ENCODE measurements around the gene UBE2Q1.

Gene UBE2Q1

DNA sequence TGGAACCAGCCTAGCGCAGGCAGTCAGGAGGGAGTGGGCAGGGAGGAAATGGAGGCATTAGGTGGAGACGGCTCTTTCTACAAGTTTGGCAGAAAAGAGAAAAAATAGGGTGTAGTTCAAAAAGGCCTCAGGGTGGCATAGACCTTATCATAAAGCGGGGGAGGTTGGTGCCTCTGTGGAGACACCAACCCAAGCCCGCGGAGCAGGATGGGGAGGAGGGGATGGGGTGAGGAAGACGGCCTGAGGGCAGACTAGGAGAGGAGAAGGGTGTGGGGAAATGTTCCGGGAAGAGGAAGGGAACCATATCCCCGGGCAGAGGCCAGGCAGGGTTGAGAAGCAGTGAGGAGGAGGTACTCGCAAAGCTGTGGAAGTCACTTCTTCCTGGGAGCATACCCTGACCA, 38.9 kb downstream of the UBE2Q1 start:
- H3K27me3 ChIP-seq (ENCODE audit: control insufficient read depth, insufficient read depth, low read length): no peaks in the 10 kb centered on the region
- H3K9me3 ChIP-seq (ENCODE audit: control insufficient read depth, low read depth, low read length): no peaks in the 10 kb centered on the region
- H3K9ac ChIP-seq (ENCODE audit: low read length): no peak overlapping the region
- no peaks in the 10 kb centered on the region for H3K36me3 ChIP-seq (ENCODE audit: control insufficient read depth, low read depth, low read length)
- H3K27ac ChIP-seq (ENCODE audit: low read length): no peak overlapping the region
- no peaks in the 10 kb centered on the region for H3K4me1 ChIP-seq (ENCODE audit: control insufficient read depth, low read depth, low read length)
- no peak overlapping the region for H3K4me3 ChIP-seq (ENCODE audit: low read length)

- Histone ChIP-seq H3K27ac (ENCODE audit: low read length) (no peak overlapping the region), H3K9ac (ENCODE audit: low read length) (no peak overlapping the region), H3K4me3 (ENCODE audit: low read length) (no peak overlapping the region), H3K27me3 (ENCODE audit: control insufficient read depth, insufficient read depth, low read length) (no peaks in the 10 kb centered on the region), H3K9me3 (ENCODE audit: control insufficient read depth, low read depth, low read length) (no peaks in the 10 kb centered on the region), H3K4me1 (ENCODE audit: control insufficient read depth, low read depth, low read length) (no peaks in the 10 kb centered on the region), H3K36me3 (ENCODE audit: control insufficient read depth, low read depth, low read length) (no peaks in the 10 kb centered on the region)
Observed at GRCh38 chr1:154517661-154518060, 40.8 kb downstream of the UBE2Q1 start.

GRCh38 chr1:154514066-154514553, 44.4 kb downstream of the UBE2Q1 start:
- no peak overlapping the region for H3K4me3 ChIP-seq (ENCODE audit: low read length)
- no peak overlapping the region for H3K9ac ChIP-seq (ENCODE audit: low read length)
- no peaks in the 10 kb centered on the region for H3K4me1 ChIP-seq (ENCODE audit: control insufficient read depth, low read depth, low read length)
- no peaks in the 10 kb centered on the region for H3K9me3 ChIP-seq (ENCODE audit: control insufficient read depth, low read depth, low read length)
- H3K27ac ChIP-seq (ENCODE audit: low read length): no peak overlapping the region
- no peaks in the 10 kb centered on the region for H3K27me3 ChIP-seq (ENCODE audit: control insufficient read depth, insufficient read depth, low read length)
- H3K36me3 ChIP-seq (ENCODE audit: control insufficient read depth, low read depth, low read length): no peaks in the 10 kb centered on the region

DNA sequence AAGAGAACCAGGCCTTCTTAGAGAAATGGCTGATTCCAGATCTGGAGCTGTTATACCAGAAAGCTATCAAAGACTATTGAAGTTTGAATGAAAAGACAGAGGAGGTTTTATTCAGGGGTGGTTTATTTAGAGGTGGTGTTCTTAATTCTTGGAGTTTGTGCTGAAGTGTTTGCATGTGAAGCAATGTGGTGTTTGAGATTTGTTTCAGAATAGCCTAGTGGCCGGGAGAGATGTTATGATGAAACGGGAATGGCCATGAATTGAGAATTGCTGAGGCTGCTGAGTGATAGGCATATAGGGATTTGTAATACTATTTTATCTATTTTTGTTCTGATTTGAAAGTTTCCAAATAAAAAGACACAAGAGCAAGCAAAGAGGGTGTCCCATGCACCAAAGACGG, 45.7 kb downstream of the UBE2Q1 start:
- Histone ChIP-seq H3K4me3 (ENCODE audit: low read length) (no peak overlapping the region), H3K27ac (ENCODE audit: low read length) (no peak overlapping the region), H3K9me3 (ENCODE audit: control insufficient read depth, low read depth, low read length) (no peaks in the 10 kb centered on the region), H3K36me3 (ENCODE audit: control insufficient read depth, low read depth, low read length) (no peaks in the 10 kb centered on the region), H3K4me1 (ENCODE audit: control insufficient read depth, low read depth, low read length) (no peaks in the 10 kb centered on the region), H3K9ac (ENCODE audit: low read length) (no peak overlapping the region), H3K27me3 (ENCODE audit: control insufficient read depth, insufficient read depth, low read length) (no peaks in the 10 kb centered on the region)

DNA sequence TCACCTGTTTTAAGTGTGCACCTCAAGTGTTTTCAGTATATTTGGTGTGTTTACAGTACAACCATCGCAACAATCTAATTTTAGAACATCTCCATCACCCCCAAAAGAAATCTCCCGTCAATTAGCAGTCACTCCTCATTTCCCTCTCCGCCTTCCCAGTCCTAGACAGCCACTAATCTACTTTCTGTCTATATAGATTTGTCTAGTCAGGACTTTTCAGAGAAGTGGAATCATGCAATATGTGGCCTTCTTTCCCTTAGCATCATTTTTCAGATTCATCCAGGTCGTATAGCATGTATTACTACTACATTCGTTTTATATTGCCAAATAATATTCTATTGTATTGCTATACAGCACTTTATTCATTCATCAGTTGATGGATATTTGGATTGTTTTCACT, 54.6 kb downstream of the UBE2Q1 start:
- Histone ChIP-seq H3K9me3 (ENCODE audit: control insufficient read depth, low read depth, low read length) (no peaks in the 10 kb centered on the region), H3K27ac (ENCODE audit: low read length) (no peak overlapping the region), H3K27me3 (ENCODE audit: control insufficient read depth, insufficient read depth, low read length) (peaks cover 71% of the 10 kb centered on the region), H3K4me1 (ENCODE audit: control insufficient read depth, low read depth, low read length) (no peaks in the 10 kb centered on the region), H3K36me3 (ENCODE audit: control insufficient read depth, low read depth, low read length) (no peaks in the 10 kb centered on the region), H3K4me3 (ENCODE audit: low read length) (no peak overlapping the region), H3K9ac (ENCODE audit: low read length) (no peak overlapping the region)

DNA sequence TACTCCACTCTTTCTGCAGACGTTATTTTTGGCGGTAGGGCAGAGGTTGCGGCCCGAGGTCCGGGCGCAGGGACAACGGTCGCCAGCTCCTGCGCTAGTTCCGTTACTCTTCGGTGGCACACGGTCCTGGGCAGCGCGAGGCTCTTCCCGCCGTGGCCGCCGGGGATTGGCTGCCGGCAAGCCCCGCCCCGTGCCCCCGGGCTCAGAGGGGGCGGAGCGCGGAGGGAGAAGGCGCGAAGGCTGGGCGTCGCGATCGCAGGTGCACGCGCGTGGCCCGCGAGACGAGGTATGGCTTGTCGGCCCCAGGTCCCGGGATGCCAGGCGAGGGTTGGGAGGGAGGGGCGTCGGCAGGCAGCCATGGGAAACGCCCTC, 55.7 kb downstream of the UBE2Q1 start:
- Histone ChIP-seq H3K27ac (ENCODE audit: low read length) (no peak overlapping the region), H3K9ac (ENCODE audit: low read length) (no peak overlapping the region), H3K36me3 (ENCODE audit: control insufficient read depth, low read depth, low read length) (no peaks in the 10 kb centered on the region), H3K4me1 (ENCODE audit: control insufficient read depth, low read depth, low read length) (no peaks in the 10 kb centered on the region), H3K9me3 (ENCODE audit: control insufficient read depth, low read depth, low read length) (no peaks in the 10 kb centered on the region), H3K4me3 (ENCODE audit: low read length) (no peak overlapping the region), H3K27me3 (ENCODE audit: control insufficient read depth, insufficient read depth, low read length) (peaks cover 77% of the 10 kb centered on the region)

DNA sequence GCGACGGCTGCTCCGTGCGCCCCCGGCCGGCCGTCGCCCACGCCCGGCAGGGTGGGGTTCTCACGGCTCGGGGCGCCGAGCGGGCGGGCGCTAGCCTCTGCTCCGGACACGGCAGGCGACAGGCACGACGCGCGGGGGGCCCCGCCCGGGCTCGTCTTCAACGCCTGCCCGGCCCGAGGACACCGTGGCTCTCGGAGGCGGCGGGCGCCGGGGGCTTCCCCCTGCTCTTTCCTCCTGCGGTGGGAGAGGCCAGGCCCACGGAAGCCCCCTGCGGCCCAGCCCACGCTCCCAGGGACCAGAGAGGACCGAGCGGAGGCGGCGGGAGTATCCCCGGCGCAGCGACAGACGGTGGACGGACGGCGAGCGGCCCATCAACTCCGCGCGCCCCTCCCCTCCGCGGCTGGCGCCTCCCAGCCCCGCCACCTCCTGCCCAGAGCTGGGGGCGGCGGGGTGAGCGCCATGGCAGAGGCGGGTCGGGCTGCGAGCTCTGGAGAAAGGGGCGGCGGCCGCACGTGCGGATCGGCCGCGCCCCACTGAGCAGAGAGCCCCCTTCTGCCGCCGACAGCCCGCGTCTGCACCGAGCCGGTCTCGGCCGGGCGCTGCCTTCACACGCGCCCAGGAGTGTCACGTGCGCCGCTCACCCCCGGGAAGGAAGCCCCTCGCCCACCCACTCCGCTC, 56.3 kb downstream of the UBE2Q1 start, which contains the start of the genes SHE and TDRD10:
Gene SHE, minus strand, starts transcription at position 347 of the 678 bp plus-strand sequence. CDS start 386 bp downstream, outside the sequence.
Gene TDRD10, plus strand, starts transcription at position 154 of the 678 bp plus-strand sequence. CDS start 4,685 bp downstream, outside the sequence.
- Histone ChIP-seq H3K4me3 (ENCODE audit: low read length) (peak within 1 kb of the TSS; percentile 44), H3K27me3 (ENCODE audit: control insufficient read depth, insufficient read depth, low read length) (peaks cover 77% of the 10 kb centered on the region), H3K27ac (ENCODE audit: low read length) (no peak within 1 kb of the TSS), H3K9ac (ENCODE audit: low read length) (no peak within 1 kb of the TSS), H3K4me1 (ENCODE audit: control insufficient read depth, low read depth, low read length) (no peaks in the 10 kb centered on the region), H3K9me3 (ENCODE audit: control insufficient read depth, low read depth, low read length) (no peaks in the 10 kb centered on the region), H3K36me3 (ENCODE audit: control insufficient read depth, low read depth, low read length) (no peaks in the 10 kb centered on the region)

DNA sequence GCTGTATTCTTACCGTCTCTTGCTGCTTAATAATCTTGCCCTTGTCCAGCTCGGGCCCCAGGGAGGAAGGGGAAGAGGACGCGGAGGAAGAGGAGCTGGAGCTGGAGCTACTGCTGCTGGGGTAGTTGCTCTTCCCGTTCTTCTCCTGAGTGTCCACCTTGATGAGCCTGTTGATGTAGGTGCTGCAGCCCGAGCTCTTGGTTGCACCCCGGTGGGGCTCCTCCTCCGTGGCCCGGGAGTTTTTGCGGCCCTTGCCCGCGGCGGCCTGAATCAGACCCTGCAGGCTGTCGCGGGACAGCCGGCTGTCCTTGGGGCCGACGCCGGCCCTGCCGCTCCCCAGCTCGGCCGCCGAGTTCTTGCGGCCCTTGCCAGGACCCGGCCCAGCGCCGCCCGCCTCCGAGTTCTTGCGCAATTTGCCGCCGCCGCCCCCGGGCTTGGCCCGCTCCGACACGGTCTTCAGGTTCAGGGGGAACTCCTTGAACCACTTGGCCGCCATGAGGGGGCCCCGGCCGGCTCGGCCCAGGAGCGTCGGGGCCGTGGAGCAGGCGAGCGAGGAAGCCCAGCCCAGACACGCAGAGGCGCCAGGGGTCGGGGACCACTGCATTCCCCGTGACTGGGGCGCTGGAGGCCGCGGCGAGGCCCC, 56.9 kb downstream of the UBE2Q1 start:
- no peaks in the 10 kb centered on the region for H3K36me3 ChIP-seq (ENCODE audit: control insufficient read depth, low read depth, low read length)
- peak overlapping the region; percentile 44 for H3K4me3 ChIP-seq (ENCODE audit: low read length)

DNA sequence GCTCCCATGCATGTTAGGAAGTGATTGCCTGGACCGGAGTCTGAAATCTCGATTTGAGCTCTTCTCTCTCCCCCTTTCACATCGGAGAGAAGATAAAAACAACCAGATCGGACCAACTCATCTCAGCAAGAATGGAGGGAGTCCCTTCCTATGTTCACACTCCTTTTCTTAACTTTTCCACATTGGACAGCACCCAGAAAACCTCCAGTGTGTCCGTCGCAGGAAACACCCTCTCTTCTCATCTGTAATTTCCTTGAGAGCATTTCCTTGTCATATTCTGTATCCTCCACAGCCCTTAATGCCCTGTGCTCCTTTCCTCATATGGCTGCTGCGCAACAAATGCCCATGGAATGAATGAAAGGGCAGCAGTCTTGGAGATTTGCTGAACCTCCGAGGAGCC, 57.9 kb downstream of the UBE2Q1 start:
- H3K4me3 ChIP-seq (ENCODE audit: low read length): no peak overlapping the region
- no peaks in the 10 kb centered on the region for H3K9me3 ChIP-seq (ENCODE audit: control insufficient read depth, low read depth, low read length)
- no peak overlapping the region for H3K27ac ChIP-seq (ENCODE audit: low read length)
- H3K4me1 ChIP-seq (ENCODE audit: control insufficient read depth, low read depth, low read length): no peaks in the 10 kb centered on the region
- H3K36me3 ChIP-seq (ENCODE audit: control insufficient read depth, low read depth, low read length): no peaks in the 10 kb centered on the region
- H3K9ac ChIP-seq (ENCODE audit: low read length): no peak overlapping the region
- H3K27me3 ChIP-seq (ENCODE audit: control insufficient read depth, insufficient read depth, low read length): peaks cover 72% of the 10 kb centered on the region

More for the DNA sequence above, 56.9 kb downstream of the UBE2Q1 start:
- H3K9ac ChIP-seq (ENCODE audit: low read length): no peak overlapping the region
- peaks cover 77% of the 10 kb centered on the region for H3K27me3 ChIP-seq (ENCODE audit: control insufficient read depth, insufficient read depth, low read length)
- H3K9me3 ChIP-seq (ENCODE audit: control insufficient read depth, low read depth, low read length): no peaks in the 10 kb centered on the region
- H3K27ac ChIP-seq (ENCODE audit: low read length): no peak overlapping the region
- H3K4me1 ChIP-seq (ENCODE audit: control insufficient read depth, low read depth, low read length): no peaks in the 10 kb centered on the region

- H3K9me3 ChIP-seq (ENCODE audit: control insufficient read depth, low read depth, low read length): no peaks in the 10 kb centered on the region
- peaks cover 62% of the 10 kb centered on the region for H3K27me3 ChIP-seq (ENCODE audit: control insufficient read depth, insufficient read depth, low read length)
- no peaks in the 10 kb centered on the region for H3K36me3 ChIP-seq (ENCODE audit: control insufficient read depth, low read depth, low read length)
- H3K4me1 ChIP-seq (ENCODE audit: control insufficient read depth, low read depth, low read length): no peaks in the 10 kb centered on the region
- H3K4me3 ChIP-seq (ENCODE audit: low read length): no peak overlapping the region
- no peak overlapping the region for H3K27ac ChIP-seq (ENCODE audit: low read length)
- no peak overlapping the region for H3K9ac ChIP-seq (ENCODE audit: low read length)
Observed at GRCh38 chr1:154499446-154499845, 59.0 kb downstream of the UBE2Q1 start.
